ENCODE data around the gene LRPAP1. TPM values are rescaled to one million over a fixed set of nuclear protein-coding genes. Genes with fewer than 3 reads are reported as not detected.
"Not testable (repeated sequence)": the region's sequence is repeated elsewhere in the genome, so short reads cannot be mapped to it uniquely, and the experiment has no call there.

LRPAP1 gene
- polyA plus RNA-seq, 3 donors, result 195 to 212 (median 205) TPM

DNA sequence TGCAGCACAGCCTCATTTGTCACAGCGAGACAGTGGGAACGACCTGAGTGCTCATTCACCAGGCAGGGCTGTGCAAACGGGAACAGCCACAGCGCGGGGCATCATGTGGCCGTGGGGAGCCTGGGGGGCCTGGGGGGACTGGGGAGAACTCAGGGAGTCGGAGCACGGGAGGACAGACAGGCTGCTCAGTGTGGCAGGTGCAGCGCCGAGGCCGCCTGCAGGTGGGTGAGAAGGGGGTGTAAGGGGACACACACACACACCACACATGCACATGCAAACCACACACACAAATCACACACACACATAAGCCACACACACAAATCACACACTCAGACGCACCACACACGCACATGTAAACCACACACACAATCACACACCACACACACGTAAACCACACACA lies 34.5 kb upstream of the LRPAP1 start:
- not testable (repeated sequence) for DNase-seq

DNA sequence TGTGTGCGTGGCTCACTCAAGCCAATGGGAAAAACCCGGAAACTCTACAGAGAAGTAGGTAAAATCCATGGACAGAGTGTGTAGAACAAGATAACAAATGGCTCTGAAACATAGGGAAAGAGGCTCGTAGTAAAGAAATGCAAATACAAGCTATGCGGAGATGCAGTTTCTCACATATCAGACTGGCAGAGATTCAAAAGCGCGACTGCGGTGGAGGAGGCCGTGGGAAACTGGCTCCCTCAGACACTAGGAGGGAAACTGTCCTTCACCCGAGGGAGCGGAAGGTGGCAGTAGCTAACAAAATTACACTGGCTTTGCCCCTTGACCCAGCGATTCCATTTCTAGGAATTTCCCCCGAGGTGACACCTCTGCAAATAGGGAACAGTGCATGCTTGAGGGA lies 34.1 kb upstream of the LRPAP1 start:
- DNase-seq, result peak; percentile 35

DNA sequence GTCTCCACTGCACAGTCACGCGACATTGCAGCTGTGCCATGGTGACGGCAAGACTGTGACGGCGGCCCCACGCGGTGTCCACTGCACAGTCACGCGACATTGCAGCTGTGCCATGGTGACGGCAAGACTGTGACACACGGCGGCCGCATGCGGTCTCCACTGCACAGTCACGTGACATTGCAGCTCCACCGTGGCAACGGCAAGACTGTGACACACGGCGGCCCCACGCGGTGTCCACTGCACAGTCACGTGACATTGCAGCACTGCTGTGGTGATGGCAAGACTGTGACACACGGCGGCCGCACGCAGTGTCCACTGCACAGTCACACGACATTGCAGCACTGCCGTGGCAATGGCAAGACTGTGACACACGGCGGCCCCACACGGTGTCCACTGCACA lies 32.7 kb upstream of the LRPAP1 start:
- DNase-seq, result not testable (repeated sequence)

DNA sequence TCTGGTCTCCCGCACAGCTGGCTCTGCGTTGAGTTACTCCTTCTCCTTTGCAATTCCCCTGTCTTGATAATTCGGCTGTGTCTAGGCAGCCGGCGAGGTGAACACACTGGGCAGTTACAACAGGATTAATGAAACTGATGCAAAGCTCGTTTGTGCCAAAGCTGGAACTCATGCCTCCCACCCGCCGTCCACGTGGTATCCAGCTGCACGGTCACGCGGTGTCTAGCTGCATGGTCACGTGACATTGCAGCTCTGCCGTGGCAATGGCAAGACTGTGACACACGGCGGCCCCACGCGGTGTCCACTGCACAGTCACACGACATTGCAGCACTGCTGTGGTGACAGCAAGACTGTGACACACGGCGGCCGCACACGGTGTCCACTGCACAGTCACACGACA lies 31.2 kb upstream of the LRPAP1 start:
- no peak for DNase-seq

DNA sequence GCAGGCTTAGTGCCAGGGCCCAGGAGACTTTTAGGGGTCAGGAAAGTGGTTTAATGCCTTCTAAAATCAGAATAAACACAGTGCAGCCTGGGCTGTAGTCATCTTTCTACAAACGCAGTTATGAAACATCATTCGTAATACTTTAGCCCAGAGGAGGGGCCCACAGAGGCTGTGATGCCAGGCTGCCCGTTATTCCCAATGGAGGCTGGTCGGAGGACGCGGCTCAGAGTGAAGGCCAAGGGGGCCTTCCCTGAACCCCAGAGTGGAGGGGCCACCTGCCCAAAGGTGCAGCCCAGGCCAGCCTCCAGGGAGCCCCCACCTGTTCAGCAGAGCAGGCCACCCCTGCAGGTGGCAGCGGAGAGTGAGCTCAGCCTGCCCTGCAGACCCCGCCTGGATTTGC lies 29.9 kb upstream of the LRPAP1 start:
- not testable (repeated sequence) for DNase-seq

DNA sequence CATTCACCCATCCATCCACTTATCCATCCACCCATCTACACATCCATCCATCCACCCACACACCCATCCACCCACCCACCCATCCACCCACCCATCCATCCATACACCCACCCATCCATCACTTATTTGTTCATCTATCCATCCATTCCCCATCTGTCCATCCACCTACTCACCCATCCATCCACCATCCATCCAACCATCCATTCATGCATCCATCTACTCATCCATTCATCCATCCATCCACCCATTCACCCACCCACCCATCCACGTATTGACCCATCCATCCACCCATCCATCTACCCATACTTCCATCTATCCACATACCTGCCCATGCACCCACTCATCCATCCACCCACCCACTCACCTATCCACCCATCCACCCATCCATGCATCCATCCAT lies 28.2 kb upstream of the LRPAP1 start:
- DNase-seq, result not testable (repeated sequence)

DNA sequence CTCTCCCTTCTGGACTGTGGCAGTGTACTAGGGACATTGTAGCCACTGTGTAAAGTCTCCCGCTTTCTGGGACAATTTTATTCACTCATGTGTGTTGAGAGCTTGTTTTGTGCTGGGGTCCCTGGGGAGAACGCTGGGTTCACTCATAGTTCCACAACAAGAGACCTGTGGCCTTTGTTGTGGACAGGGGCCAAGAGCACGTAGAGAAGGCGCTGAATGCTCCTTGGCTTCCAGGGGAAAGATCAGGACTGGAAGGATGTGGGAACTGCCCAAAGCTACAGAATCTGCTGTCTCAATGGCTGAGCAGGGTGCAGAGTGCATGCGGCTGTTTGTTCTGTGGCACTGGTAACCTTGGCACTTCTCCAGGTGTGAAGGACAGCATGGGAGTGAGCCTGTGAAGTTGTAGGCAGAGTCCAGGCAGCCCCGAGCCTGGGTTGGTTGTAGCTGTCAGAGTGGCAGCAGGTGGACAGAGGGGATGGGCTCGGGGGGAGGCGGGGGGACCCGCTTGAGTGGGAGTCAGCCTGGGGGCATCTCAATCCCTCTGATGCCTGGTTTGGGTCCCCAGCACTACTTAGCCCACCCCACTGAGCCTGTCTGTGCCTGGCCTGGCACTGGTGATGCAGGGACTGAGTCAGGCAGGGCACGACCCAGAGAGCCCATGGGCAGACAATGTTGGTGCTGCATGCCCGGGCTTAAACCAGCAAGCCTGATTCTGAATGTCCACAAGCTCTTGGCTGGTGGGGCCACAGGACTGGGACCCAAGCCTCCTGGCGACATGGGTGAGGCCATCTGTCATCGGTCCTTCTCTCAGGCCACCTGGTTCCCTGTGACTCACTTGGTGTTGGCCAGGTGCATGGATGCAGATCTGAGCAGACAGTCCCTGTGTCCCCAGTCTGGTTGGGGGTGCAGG lies 27.4 kb upstream of the LRPAP1 start:
- DNase-seq, result not testable (repeated sequence)

DNA sequence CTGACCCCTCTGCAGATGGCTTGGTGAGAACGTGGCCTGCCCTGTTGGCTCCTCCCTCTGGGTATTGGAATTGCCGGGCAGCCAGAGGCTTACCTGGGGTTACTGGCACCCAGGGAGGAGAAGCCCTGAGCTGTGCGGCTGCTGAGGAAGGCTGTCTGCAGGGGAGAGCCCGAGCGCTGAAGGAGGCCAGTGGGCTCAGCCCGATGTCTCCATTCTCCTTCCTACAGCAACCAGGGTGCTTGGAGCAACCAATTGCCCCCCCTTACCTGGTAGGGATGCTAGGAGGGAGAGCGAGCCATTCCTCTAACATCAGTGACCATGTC lies 26.3 kb upstream of the LRPAP1 start:
- DNase-seq, result not testable (repeated sequence)

DNA sequence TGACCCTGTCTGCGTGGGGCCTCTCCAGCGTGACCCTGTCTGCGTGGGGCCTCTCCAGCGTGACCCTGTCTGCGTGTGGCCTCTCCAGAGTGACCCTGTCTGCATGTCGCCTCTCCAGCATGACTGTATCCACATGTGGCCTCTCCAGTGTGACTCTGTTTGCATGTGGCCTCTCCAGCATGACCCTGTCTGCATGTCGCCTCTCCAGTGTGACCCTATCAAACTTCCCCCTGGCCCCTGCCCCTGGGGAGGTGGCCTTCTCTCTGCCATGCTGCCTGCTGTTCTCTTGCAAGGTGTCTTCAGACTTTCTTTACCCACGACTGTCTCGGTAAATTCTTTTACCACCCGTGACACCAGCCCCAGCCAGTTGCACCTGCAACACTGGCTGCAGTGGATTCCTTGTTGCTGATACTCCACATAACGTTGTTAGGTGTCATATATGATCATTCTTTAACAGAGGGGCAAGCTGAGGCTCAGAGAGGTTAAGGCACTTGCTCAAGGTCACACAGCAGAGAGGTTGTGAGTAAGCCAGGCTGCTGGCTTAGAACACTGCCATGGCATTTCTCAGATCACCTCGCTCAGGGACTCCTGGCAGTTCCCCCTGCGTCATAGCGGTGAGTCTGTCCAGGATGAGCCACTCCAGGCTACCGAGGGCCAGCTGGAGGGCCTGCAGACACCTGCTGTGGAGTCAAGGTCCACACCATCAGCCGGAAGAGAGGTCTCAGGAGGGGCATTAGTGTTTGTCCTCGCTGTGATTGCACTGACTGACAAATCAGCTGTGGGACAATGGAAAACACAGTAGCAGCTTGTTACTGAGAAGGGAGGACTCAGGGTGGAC lies 25.7 kb upstream of the LRPAP1 start:
- not testable (repeated sequence) for DNase-seq

DNA sequence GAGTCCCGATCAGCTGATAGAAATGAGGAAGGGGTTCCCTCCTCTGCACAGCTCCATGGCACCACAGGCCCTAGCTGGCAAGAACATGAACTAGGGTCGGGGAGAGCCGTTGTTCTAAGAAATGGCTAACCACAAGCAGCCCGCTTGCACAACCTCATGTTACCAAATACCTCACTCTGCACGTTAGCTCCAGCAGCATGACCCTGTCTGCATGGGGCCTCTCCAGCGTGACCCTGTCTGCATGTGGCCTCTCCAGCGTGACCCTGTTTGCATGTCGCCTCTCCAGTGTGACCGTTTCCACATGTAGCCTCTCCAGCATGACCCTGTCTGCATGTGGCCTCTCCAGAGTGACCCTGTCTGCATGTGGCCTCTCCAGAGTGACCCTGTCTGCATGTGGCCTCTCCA lies 24.9 kb upstream of the LRPAP1 start:
- not testable (repeated sequence) for DNase-seq

DNA sequence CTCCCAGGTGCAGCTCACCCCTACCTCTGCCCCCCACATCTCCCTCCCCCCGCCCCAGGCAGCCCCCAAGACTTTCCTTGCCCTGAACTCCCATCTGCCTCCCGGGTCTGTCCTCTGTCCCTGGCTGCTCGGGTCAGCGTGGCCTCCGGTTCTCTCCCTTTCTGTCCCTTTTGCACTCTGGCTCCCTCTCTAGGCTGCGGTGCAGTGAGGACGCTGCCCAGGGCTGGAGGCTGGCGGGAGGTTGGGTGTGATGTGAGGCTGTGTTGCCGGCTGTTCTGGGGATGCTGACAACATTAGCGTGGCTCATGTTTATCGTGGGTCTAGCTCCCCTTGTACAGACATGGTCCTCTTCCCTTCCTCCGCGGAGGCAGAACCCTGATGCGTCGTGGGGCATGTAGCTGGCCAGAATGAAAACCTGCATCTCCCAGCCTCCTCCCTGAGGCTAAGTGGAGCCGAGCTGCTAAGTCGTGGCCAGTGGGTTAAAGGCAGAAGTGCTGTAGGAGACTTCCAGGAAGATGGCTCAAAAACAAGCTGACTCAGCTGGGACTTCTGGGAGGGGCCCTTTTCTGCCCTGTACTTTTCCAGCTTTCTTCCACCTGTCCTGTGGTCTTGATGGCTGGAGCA lies 24.1 kb upstream of the LRPAP1 start:
- DNase-seq, result not testable (repeated sequence)

DNA sequence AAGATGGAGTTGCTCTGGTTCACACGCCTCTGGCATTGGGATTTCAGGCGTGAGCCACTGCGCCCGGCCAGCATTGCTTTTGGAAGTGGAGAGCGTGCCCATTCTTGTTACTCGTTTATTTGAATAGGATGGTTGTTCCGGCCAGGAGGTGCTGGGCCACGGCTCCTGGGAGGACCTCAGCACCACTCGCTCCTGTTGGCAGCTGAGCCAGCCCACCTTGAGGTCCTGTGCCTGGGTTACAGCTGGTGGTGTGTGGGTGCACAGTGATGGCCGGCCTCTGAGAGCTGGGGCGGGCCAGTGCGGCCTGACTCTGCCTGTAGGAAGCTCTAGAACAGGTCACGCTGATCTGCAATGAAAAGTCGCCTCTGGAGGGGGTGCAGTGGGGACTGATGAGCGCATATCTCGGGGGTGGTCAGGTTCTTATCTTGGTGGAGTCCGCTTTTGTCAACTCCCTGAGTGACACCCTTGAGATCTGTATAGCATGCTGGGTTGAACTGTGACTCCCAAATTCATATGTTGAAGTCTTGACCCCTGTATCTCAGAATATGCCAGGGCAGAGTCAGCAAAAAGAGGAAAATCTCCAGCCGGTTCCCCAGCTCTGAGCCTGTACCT lies 23.3 kb upstream of the LRPAP1 start:
- not testable (repeated sequence) for DNase-seq

DNA sequence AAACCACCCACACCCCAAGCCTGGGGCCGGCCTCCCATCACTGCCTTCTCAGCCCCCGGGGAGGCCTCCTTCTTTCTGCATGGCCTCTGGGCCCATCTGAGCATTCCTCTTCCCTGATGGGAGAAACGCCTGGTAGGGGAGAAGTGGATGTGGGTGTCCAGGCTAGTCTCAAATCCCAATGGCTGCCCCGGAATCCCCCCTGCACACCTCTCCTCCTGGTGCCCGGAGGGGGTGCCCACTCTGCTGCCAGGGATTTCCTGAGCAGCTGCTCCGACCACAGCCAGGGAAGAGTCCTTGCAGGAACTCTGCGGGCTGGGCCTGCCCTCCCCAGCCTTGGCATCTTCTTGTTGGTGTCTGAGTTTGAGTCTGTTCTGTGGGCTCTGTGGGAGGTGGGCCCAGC lies 19.1 kb upstream of the LRPAP1 start:
- DNase-seq, result not testable (repeated sequence)

DNA sequence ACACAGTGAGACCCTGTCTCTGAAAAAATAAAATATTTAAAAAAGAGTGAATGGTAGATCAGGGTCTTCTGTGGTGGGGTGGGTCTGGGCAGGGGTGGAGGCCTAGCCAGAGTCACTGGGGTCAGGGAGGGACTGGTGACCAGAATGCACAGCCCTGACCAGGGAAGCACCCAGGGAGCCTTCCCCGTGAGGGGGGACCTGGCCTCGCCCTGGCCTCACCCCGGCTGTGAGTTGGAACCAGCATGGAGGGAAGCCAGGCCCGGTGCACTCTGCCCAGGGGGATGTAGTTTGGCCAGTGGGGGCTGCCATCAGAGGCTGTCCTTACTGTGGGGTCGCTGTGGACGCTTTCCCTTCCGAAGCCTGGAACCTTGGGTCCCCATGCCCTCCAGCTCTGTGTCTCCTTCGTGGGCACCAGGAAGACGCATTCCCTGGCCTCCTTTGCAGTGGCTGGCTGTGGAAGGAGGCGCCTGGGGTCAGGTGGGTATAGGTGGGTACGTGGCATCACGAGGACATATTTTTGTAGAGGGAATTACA lies 18.6 kb upstream of the LRPAP1 start:
- not testable (repeated sequence) for DNase-seq

DNA sequence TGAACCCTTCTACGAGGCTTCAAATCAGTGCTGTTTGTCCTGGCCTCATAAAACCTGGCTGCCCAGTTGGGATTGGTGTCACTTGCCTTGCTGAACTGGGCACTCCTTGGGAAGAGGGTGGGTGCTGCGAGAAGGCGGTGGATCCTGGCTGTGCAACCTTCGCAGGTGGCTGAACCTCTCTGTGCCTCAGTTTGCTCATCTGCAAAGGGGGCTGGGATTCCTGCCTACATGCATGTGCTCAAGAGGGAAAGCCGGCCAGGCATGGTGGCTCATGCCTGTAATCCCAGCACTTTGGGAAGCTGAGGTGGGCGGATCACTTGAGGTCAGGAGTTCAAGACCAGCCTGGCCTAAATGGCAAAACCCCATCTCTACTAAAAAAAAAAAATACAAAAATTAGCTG lies 17.8 kb upstream of the LRPAP1 start:
- not testable (repeated sequence) for DNase-seq

DNA sequence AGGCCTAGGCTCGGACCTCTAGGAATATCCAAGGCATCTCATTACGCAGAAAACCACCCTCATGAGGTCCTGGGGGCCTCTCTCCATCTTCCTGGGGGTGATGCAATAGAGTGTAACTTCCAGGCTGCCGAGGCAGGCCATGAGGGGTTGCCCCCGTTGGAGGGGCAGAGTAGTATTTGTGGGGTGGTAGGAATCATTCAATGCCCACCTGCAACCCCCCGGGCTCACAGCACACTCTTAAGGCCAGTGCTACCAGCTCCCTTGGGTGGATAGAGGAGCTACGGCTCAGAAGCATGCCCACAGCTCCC lies 17.4 kb upstream of the LRPAP1 start:
- DNase-seq, result not testable (repeated sequence)

DNA sequence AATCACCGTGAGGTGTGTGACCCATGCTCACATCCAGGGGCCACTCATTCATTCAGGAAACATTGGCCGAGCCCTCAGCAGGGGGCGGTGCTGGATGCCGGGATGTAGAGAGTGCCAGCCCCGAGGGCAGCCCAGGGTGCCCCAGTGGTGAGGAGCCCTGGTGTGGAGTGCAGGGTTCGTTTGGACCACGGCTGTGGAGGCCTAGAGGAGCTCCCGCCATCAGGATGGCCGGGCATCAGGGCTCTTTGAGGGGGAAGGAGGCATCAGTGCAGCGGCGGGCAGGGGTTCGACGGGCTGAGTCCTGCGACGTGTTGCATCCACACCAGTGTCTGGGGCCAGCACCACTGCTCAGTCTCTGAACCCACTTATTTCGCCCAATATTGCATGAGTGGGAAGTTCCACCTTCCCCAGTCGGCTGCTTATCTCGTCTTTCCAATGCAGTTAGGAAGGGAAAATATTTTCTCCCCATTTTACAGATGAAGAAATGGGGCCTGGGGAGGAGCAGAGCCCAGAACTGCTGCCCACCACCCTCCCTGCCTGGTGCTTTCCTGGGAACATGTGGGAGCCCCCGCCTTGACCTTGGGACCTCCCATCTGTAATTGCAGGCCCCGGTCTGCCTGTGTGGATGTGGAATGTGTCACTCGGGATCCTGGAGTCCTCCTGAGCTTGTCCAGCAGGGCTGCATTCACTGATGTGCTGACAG lies 16.9 kb upstream of the LRPAP1 start:
- DNase-seq, result not testable (repeated sequence)

DNA sequence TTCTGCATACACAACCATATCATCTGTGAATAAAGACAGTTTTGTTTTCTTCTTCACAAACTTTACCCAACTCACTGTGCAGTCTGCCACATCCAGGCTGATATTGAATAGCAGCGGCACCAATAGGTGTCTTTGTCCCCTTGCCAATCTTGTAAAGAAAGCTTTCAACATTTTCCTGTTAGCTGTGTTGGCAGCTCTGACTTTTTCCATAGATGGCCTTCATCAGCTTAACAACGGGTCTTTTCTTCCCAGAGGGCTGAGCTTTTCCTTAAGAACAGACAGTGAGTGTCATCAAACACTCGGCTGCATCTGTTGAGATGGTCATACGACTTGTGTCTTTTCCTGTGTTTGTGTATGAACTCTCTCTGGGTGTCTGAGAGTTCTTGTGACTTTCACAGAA lies 14.5 kb upstream of the LRPAP1 start:
- not testable (repeated sequence) for DNase-seq

DNA sequence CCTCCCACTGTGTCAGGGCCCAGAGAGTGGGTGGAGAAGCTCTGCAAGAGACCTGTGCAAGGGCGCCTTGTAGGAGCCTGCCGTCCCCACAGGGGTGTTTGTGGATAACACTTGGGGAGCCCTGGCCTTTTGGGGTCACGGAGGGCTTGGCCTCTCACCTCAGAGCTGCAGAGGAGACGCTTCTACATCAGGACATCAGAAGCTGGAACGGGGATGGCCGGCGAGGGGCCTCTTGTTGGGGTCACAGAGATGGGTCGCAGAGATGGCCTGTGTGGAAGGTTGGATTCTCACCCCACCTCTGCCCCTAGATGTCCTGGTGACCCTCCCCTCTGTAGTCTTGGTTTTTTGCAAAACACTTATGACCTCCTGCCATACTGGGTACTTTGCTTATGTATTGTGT lies 13.1 kb upstream of the LRPAP1 start:
- not testable (repeated sequence) for DNase-seq

DNA sequence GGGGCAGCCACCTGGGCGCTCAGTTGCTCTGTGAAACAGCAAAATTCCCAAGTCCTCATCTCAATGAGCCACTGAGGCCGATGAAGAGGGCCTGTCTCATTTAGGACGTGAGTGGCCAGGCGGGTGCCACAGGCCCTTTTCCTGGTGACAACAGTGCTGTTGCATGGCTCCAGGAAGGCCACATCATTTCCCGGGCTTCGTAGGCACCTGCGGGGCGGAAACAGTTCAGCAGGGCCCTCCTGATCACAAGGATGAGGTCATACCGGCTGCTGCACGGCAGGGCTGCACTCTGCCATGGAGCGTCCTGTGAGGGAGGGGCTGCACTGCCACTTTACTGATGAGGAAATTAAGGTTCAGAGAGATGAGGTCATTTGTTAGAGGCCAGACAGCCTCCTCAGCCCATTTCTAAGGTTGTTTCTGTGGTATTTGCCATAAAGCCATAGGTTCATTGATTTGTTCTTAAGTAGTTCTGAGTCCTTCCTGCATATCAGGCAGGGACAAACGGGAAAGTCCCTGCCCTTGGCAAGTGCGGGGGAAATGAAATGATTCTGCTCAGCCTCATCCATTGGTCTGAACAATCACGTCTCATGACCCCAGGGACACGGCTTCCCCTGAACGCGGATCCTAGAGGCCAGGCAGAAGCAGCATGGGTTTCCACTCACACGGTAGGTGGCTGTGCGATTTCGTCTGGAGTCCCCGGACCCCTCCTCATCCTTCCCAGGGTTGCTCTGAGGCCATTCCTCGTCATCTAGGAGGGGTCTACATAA lies 12.2 kb upstream of the LRPAP1 start:
- DNase-seq, result not testable (repeated sequence)
